Activated CD8-positive, alpha-beta T cell treated with anti-CD3 and anti-CD28 coated beads for 36 hours (primary cell): ENCODE data around the gene GREB1L. TPM values are rescaled to one million over a fixed set of nuclear protein-coding genes. Genes with fewer than 3 reads are reported as not detected.

ENCODE experiments used
- ATAC-seq: fragments of 200-7000 bp; cut with Tn5 transposase; one replicate; pipeline ENCODE4 v1.10.0; 2021; ENCODE audit warnings: mild to moderate bottlenecking, moderate library complexity
- CTCF ChIA-PET: fragments of 350-600 bp; sonication (Branson Sonifier 250); formaldehyde crosslinking; loops from one replicate; lab custom pipeline; 2021; ENCODE audit warnings: antibody characterized with exemption; lab: Charles Lee
- POLR2A ChIA-PET: fragments of 350-600 bp; sonication (Branson Sonifier 250); formaldehyde crosslinking; loops from one replicate; lab custom pipeline; 2021; ENCODE audit warnings: antibody characterized with exemption; lab: Charles Lee
- DNase-seq: peaks from one replicate; pipeline ENCODE4 v3.0.0-alpha.2; 2020
- H3K27ac Mint-ChIP-seq: one replicate; pipeline ENCODE4 v1.8.0; 2021; ENCODE audit warnings: mild to moderate bottlenecking, mixed read lengths
- H3K27me3 Mint-ChIP-seq: one replicate; pipeline ENCODE4 v1.8.0; 2021; ENCODE audit warnings: mixed read lengths
- H3K36me3 Mint-ChIP-seq: one replicate; pipeline ENCODE4 v1.8.0; 2021; ENCODE audit warnings: low read depth, mixed read lengths
- H3K4me1 Mint-ChIP-seq: one replicate; pipeline ENCODE4 v1.8.0; 2021; ENCODE audit warnings: low read depth, mixed read lengths
- H3K4me3 Mint-ChIP-seq: one replicate; pipeline ENCODE4 v1.8.0; 2021; ENCODE audit warnings: mild to moderate bottlenecking, moderate library complexity, mixed read lengths
- H3K9me3 Mint-ChIP-seq: one replicate; pipeline ENCODE4 v1.8.0; 2021; ENCODE audit warnings: mixed read lengths
- CTCF ChIP-seq: fragments of 200-600 bp; IDR thresholded peaks from one replicate; pipeline ENCODE4 v1.8.0; 2022; ENCODE audit warnings: antibody characterized with exemption, mild to moderate bottlenecking
- intact Hi-C: fragments of 100-400 bp; cut with micrococcal nuclease; formaldehyde crosslinking; loops from one replicate; pipeline ENCODE4 v1.10.0; 2022
- total RNA-seq, 2 experiments: library from RNA; stranded (reverse); gene quantifications; one replicate each; pipeline ENCODE4 v1.2.3, GENCODE V29; 2021

GREB1L gene
- total RNA-seq, 2 experiments from 2014 or later: not detected

- CTCF ChIA-PET: interaction anchor here (1.5 kb wide), 1 partner anchor 377 kb away, joined by 3 read pairs; no protein-coding TSS in a partner anchor
- POLR2A ChIA-PET: no interaction called here
- no peak overlapping the region for H3K4me3 Mint-ChIP-seq
- DNase-seq (no peak), ATAC-seq (no peak)
- intact Hi-C loops: no loop called here
- peaks cover under 1% of the 10 kb centered on the region for H3K4me1 Mint-ChIP-seq
- H3K9me3 Mint-ChIP-seq: no peaks in the 10 kb centered on the region
- H3K27me3 Mint-ChIP-seq: no peaks in the 10 kb centered on the region
- no peak for TF ChIP-seq CTCF
- peak overlapping the region; percentile 20 for H3K27ac Mint-ChIP-seq
- peaks cover 25% of the 10 kb centered on the region for H3K36me3 Mint-ChIP-seq
Observed at GRCh38 chr18:21557607-21558253, 315.7 kb downstream of the GREB1L start.

DNA sequence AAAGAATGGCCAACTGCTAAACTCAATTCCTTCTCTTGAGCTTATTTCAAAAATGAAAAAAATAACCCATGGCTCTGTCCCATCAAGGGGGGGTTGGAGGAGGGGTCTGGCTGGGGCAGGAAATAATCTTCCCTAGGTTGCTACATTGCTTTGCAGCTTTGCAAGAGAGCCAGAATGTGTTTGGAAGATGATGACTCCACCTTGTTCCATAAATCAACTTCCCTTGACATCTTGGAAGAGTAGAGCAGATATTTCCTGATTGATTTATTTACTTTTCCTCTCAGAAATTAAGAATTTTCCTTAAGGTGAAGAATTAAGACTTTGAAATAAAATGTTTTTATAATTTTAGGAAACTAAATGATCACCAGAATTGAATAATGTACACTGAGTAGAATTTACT lies 317.2 kb downstream of the GREB1L start:
- Mint-ChIP-seq H3K27me3 (no peaks in the 10 kb centered on the region), H3K4me3 (no peak overlapping the region), H3K9me3 (no peaks in the 10 kb centered on the region), H3K27ac (peak overlapping the region; percentile 10), H3K36me3 (peaks cover 24% of the 10 kb centered on the region), H3K4me1 (no peaks in the 10 kb centered on the region)
- POLR2A ChIA-PET: no interaction called here
- CTCF ChIA-PET: no interaction called here
- intact Hi-C loops: no loop called here
- DNase-seq: no peak
- ATAC-seq: no peak
- no peak for TF ChIP-seq CTCF

DNA sequence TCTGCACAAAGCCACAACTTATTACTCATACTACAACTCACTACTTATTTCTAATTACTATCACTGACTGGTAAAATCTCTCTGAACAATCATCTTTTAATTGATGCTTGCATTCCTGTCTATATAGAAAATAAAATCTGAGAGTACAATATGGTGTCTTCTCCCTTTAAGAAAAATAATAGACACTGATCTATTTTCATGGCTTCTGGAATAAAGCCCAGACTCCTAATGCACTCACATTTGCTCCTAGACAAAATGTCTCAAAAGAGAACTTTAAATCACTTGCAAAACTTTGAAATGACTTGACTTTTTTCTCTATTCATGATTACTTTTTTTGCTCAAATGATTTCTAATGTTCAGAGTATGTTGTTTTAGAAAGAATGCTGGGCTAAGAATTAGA lies 329.7 kb downstream of the GREB1L start:
- no peak overlapping the region for H3K4me3 Mint-ChIP-seq
- intact Hi-C loops: no loop called here
- H3K36me3 Mint-ChIP-seq: peaks cover 44% of the 10 kb centered on the region
- H3K9me3 Mint-ChIP-seq: no peaks in the 10 kb centered on the region
- ChIA-PET CTCF (no interaction called here), POLR2A (no interaction called here)
- TF ChIP-seq CTCF: no peak
- no peaks in the 10 kb centered on the region for H3K4me1 Mint-ChIP-seq
- ATAC-seq (no peak), DNase-seq (no peak)
- no peak overlapping the region for H3K27ac Mint-ChIP-seq
- no peaks in the 10 kb centered on the region for H3K27me3 Mint-ChIP-seq

Other genes with a start within 250 kb of the GREB1L start
- gene ROCK1, start 130.4 kb upstream of the GREB1L start, total RNA-seq: 10 to 100 TPM; 45.6 to 49.4 TPM